HG02870 (cell line): ENCODE results near the gene INO80E.
"Not testable (repeated sequence)": the region's sequence is repeated elsewhere in the genome, so short reads cannot be mapped to it uniquely, and the experiment has no call there.

ENCODE experiments used
- ATAC-seq: cut with Tn5 transposase; IDR thresholded peaks from one replicate; pipeline ENCODE4 v1.9.1; 2021; ENCODE audit warnings: mild to moderate bottlenecking, moderate library complexity; ENCODE audit not compliant: unreplicated experiment

The INO80E gene

GRCh38 chr16:30009085-30009862 is 13.2 kb downstream of the INO80E start:
- ATAC-seq: no peak

DNA sequence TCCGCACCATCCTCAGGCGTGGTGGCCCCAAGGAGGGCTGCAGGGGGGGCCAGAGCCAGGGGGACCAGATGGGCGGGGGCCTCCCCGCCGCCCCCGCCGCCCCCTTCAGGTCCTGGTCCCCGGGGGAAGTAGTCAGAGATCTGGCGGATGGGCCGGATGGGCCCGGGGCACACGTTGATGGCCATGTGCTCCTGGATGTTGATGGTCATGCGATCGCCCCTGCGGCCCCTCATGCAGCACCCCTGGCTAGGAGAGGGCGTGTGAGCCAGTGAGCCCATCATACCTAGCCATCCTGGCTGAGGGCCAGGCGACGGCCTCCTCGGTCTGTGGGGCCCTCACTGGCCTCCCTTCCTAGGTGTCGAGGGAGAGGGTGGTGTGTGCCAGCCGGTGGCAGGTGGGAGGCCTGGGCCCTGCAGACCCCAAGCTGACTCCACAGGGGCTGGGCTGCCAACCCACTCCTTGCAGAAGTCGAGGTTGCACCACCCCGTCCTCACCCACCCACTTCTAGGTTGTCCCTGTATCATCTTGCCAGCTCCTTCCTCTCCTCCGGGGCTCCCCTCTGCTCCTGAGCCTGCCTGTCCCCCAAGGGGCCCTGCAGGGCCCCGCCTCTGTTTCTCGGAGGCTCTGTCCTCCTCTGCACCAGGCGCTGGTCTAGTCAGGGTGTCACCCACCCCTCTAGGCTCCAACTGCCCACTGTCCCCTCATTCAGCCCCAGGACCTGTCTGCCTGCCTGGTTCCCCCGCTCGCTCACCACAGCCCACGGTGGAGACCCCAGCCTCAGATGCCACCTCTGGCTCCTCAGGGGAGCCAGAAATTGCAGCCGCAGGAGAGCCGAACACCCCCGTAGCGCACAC is 14.2 kb downstream of the INO80E start:
- ATAC-seq: no peak

DNA sequence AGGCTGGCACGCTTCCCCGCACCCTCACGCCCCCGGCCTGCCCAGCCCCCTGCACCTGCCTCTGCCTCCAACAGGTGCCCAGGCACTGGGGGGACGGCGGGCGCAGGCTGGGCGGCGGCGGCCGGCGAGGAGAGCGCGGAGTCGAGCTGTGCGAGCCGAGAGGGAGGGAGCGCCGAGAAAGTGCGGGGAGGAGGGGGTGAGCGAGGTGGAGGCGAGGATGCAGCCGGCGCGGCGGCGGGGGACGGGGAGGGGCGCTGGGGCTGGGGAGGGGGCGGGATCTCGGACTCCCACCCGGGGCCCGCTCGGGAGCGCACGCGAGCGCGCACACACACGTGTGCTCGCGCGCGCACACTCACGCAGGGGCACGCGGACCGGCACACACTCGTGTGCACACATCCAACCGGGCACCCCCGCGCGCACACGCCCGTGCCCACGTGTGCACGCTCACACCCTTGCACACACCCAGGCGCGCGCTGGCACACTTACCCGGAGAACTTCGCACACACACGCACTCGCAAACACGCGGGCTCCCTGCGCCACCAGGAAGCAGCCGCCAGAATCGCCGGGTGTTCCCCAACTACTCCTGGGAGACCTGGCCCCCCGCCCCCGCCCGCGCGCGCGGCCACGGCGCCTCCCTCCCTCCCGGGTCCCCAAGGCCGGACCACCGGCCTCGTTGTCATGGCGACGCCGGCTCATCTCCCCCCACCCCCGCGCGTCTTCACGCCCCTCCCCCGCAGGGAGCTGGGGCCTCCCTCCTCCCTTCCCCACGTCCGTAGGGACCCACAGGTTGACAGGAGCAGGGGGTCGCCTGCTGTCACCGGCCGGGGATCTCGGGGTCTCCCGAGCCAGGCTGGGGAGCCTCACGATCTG is 15.0 kb downstream of the INO80E start, which contains the start of gene DOC2A:
TSS of gene DOC2A (minus strand) at position 184 of the 870 bp plus-strand sequence. CDS start 805 bp downstream, outside the sequence.
- no peak for ATAC-seq

GRCh38 chr16:30011714-30012504 is 15.9 kb downstream of the INO80E start:
- ATAC-seq: no peak

- not testable (repeated sequence) for ATAC-seq
Observed at GRCh38 chr16:30012598-30012997, 16.6 kb downstream of the INO80E start.

- ATAC-seq: not testable (repeated sequence)
Observed at GRCh38 chr16:30015450-30015849, 19.4 kb downstream of the INO80E start.

DNA sequence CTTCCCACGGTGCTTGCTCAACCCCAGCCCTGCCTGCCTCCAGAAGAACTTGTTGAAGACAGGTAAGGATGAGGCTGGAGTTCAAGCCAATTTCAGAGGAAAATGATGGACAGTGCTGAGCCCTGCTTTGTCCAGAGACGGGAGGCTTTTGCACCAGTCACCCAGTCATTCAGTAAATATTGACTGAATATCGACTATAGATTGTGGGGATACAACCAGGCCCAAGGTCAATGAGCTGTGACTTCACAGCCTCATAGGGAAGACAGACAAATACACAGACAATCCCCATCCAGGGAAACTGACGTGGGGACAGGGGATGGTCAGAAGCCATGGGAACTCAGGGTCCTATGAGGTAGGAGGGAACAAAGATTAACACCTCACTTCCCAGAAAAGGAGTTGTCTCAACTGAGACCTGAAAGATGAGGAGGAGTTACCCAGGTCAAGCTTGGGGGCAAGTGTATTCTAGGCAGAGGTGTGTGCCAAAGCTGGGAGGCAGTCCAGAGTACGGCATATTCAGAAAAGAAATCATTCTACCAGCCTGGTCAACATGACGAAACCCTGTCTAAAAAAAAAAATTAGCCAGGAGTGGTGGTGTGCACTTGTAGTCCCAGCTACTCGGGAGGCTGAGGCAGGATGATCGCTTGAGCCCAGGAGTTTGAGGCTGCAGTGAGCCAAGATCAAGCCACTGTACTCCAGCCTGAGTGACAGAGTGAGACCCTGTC is 20.7 kb downstream of the INO80E start:
- ATAC-seq: no peak

DNA sequence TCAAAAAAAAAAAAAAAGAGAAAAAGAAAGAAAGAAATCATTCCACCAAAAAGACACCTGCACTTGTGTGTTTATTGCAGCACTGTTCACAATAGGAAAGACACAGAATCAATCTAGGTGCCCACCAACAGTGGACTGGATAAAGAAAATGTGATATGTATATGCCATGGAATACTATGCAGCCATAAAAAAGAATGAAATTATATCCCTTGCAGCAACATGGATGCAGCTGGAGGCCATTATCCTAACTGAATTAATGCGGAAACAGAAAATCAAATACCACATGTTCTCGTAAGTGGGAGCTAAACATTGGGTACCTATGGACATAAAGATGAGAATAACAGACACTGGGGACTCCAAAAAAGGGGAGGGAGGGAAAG is 21.2 kb downstream of the INO80E start:
- ATAC-seq: no peak

GRCh38 chr16:30017937-30018336 is 21.9 kb downstream of the INO80E start:
- not testable (repeated sequence) for ATAC-seq

DNA sequence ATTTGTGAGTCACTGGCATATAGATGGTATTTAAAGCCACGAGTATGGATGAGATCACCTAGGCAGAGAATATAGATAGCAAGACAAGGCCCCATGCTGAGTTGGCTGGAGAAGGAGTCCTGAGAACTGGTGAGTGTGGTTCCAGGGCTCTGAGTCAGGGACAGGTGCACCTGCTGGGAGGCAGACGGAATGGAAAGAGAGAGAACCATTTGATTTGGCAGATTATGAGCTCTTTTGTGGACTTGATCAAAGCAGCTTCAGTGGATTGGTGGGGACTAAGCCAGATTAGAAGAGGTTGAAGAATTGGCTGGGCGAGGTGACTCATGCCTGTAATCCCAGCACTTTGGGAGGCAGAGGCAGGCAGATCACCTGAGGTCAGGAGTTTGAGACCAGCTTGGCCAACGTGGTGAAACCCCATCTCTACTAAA is 22.7 kb downstream of the INO80E start:
- no peak for ATAC-seq

- ATAC-seq: no peak
Observed at GRCh38 chr16:30022887-30023286, 26.8 kb downstream of the INO80E start, which contains the start of gene C16orf92. TSS of gene C16orf92 (plus strand) at chr16:30023198. CDS start at chr16:30023341, 143 bp downstream.

- no peak for ATAC-seq
Observed at GRCh38 chr16:30023586-30023985, 27.5 kb downstream of the INO80E start.

GRCh38 chr16:30024451-30024850 is 28.4 kb downstream of the INO80E start:
- ATAC-seq: no peak

DNA sequence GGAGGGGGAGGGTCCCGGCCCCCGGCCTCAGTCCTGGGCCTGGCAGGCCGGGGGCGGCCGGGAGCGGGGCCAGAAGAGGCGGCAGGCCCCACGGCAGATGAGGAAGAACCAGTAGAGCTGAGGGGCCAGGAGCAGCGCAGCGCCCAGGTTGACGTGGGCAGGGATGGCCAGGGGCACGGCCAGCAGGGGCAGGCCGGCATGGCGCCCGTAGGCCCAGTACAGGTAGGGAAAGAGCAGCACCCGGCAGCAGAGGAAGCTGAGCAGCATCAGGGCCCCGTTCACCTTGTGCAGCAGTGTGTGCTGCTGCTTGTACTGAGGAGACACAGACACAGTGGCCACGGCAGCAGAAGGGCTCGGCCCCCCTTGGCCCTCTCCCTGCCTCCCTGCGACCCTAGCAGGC is 29.1 kb downstream of the INO80E start:
- ATAC-seq: no peak

DNA sequence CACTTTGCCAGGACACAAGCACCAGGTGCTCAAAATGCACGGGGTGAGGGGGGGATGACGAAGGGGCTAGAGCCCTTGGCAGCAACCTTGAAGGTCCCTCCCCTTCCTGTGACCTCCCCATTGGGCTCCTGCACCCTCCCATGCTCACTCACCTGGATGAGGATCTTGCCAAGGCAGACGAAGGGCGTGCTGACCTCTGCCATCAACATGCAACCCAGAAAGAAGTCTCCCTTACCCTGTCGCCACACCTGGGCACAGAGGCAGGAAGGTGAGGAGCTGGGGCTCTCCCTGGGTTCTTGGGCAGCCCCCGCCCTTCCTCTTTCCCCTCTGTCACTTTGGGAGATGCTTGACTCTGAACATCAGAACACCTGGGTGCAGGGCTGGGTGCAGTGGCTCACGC is 29.5 kb downstream of the INO80E start:
- ATAC-seq: no peak

GRCh38 chr16:30026449-30026848 is 30.4 kb downstream of the INO80E start:
- ATAC-seq: no peak

- ATAC-seq: no peak
Observed at GRCh38 chr16:30027588-30028437, 31.8 kb downstream of the INO80E start.

- no peak for ATAC-seq
Observed at GRCh38 chr16:30028438-30029076, 32.5 kb downstream of the INO80E start.
